HG03196 (cell line): Measurements from ENCODE around the gene ROBO2.

Source experiments
- ATAC-seq: cut with Tn5 transposase; IDR thresholded peaks from one replicate; pipeline ENCODE4 v1.9.1; 2021; ENCODE audit not compliant: unreplicated experiment

Gene ROBO2, protein sequence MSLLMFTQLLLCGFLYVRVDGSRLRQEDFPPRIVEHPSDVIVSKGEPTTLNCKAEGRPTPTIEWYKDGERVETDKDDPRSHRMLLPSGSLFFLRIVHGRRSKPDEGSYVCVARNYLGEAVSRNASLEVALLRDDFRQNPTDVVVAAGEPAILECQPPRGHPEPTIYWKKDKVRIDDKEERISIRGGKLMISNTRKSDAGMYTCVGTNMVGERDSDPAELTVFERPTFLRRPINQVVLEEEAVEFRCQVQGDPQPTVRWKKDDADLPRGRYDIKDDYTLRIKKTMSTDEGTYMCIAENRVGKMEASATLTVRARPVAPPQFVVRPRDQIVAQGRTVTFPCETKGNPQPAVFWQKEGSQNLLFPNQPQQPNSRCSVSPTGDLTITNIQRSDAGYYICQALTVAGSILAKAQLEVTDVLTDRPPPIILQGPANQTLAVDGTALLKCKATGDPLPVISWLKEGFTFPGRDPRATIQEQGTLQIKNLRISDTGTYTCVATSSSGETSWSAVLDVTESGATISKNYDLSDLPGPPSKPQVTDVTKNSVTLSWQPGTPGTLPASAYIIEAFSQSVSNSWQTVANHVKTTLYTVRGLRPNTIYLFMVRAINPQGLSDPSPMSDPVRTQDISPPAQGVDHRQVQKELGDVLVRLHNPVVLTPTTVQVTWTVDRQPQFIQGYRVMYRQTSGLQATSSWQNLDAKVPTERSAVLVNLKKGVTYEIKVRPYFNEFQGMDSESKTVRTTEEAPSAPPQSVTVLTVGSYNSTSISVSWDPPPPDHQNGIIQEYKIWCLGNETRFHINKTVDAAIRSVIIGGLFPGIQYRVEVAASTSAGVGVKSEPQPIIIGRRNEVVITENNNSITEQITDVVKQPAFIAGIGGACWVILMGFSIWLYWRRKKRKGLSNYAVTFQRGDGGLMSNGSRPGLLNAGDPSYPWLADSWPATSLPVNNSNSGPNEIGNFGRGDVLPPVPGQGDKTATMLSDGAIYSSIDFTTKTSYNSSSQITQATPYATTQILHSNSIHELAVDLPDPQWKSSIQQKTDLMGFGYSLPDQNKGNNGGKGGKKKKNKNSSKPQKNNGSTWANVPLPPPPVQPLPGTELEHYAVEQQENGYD (N-terminal part only)

DNA sequence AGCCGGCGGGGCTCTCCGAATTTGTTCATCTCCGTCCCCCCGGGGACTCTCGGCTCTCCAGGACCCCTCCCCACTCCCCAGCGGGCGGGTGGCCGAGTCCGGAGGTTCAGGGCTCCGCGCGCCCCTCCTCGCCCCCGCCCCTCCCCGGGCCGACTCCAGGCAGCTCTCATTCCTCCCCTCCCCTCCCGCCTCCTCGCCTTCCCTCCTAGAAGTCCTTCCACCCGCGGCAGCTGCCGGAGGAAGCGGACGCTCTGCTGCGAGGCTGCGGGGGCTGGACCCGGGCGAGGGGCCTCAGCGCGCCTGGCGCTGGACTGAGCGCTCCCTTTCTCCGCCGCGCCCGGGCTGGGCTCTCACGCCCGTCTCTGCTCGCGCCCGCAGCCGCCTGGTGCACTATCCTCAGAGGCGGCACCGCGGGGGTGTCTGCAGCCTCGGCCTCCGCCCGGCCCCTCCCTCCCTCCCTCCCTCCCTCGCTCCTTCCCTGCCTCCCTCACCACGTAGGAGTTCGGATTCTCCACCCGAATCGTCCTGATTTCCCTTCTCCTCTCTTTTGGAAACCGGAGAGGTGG lies at the start of gene ROBO2:
TSS of gene ROBO2 (plus strand) at position 494 of the 566 bp plus-strand sequence. CDS start 687 bp downstream, outside the sequence.
- no peak for ATAC-seq

DNA sequence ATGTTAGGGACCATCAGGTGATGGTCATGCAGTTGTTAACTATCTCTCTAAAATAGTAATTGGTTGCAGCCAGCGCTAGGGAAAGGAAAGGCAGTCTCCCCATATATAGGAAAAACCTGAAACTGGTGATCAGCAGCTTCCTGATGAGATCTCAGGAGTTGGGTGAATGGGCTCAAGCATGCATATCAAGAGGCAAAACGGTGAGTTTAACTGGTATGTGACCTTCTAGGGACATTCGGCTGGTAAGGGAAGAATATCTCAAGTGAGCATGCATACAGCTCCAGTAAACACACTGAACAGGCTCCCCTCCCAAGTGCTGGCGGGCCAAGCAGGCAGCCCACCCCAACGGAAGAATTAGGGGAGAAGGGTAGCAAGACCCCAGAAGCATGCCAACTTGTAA lies 49.3 kb upstream of the ROBO2 start:
- no peak for ATAC-seq

DNA sequence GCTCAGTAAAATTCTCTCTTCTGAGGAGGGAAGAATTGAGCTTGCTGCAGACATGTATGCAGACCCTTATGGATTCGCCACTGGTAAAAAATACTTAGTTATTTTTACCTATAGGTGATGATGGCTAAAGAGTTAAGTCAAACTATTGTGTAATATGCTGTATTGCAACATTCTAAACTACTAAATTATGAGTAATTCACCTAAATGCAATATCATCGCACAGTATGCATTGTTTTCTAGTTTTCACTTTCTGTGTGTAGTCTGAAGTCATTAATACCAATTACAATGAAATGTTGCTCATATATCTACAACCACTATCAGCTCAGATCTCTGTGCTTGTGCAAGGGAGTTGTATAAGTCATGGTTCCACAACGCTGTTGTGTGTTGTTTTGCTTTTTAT lies 48.7 kb upstream of the ROBO2 start:
- no peak for ATAC-seq

DNA sequence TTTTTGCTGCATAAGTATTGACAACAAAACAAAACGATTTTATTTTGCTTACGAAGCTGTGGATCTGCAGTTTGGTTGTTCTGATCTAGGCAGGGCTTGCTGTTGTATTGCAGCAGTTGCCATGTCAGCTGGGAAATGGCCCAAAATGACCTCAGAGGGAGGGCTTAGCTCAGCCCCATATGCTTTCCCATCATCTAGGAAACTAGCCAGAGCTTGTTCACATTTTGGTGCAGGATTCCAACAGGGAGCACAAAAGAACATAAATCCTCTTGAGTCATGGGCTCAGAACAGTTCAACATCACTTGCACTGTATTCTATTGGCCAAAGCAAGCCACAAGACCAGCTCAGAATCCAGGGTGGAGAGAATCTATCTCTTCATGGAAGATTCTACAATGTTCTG lies 42.2 kb upstream of the ROBO2 start:
- no peak for ATAC-seq

DNA sequence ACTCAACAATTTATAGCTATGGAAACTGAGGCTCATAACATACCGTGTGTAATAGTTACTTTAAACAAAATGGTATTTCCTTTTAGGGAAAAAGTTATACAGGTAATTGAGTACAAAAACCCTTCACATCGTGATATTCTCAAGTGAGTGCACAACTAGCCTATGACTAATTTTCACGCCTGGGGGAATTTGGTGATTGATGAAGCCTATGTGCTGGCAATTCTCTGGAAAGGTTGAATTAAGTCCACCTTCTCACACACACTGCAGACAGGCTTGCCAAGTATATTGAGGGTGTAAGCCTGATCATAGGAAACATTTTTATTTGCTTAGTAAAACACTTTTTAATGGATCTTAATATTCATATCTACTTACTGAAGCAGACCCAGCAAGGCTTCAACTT lies 41.3 kb upstream of the ROBO2 start:
- ATAC-seq = no peak

DNA sequence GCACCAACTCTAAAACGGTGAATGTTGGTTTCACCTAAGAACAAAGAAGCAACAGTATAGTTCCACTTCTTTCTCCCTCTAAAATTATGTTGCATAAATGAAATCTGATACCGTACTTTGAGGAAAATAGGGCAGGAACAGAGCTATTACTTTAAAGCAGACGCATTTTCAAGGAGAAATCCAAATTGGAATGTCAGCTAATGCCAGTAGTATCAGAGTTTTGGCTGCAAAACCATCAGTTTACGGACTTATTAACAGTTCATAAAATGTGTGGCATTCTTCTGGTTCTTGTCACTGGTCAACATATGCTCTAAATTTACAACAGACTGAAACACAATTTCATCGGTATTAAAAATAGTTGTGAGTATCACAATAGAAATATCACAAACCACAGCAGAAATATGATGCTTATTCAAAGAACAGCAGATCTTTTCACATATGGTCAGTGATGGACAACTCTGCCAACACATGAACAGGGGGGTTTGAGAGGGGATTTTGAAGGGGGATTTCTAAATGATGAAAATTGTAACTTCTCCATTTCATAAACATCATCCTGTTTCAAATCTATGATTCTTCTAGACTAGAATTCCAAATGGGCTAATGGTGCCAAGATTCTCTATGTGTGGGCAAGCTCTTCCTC lies 38.7 kb upstream of the ROBO2 start:
- ATAC-seq = no peak

DNA sequence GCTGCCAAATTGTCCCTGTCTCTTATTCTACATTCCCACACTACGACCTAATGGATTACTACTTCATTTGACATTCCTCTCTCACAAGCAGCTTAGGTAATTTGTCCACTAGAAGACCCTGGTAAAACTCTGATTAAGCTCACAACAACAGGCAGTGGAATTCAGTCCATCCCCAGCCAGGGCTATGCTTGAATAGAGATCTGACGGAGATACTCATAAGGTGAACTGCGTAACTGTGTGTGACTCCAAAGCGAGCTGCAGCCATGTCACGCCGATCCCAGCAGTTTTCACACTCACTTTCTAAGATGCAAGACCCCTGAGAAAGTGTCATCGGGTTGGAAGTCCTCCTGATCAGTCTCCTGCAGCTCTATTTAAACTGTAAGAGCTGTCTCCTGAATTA lies 25.7 kb upstream of the ROBO2 start:
- no peak for ATAC-seq

DNA sequence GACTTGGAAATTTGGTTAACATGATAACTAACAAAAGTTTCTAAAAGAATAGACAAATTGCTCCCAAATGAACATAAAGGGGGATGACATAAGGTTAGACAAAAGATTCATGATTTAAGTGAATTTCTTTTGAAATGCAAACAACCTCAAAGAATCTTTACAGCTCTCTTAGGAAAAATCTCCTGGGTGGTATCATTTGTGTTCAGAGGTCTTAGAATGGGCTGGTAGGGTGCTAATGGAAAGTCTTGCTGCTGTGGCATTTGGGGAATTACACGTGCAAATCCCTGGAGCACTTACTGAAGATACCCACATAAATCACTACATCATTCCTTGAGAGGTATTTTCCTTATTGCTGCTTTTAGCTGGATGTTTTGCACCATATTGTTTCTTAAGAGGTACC lies 14.4 kb upstream of the ROBO2 start:
- no peak for ATAC-seq

DNA sequence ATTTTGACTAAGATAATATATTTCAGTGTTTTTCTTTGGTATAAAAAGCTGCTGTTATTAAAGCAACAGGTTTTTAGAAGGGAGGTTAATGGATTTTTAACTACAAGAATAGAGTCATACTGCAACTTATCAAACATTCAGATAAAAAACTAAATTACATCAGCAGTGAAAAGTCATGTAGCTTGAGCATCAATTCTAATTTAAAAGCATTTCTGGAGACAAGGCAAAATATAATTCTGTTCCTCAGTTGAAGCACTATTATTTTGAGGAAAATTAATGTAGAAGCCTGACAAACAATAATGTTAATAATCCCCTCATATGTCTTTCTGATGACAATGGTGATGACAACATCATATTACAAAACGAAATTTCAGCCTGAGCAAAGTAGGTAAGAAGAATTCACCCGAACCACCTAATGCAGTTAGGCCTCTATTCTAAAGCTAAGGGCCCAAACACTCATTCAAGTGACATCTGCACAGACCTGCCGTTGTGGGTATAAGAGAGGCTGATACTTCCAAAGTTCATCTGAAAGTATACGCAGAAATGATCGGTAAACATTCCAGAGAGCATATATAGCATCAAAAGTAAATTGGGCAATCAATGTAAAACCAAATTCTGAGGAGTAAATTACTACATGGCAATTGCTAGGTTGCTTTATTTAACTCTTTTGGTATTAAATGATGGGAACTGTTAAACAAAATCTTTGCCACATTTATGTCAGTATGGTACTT lies 12.8 kb upstream of the ROBO2 start:
- no peak for ATAC-seq

DNA sequence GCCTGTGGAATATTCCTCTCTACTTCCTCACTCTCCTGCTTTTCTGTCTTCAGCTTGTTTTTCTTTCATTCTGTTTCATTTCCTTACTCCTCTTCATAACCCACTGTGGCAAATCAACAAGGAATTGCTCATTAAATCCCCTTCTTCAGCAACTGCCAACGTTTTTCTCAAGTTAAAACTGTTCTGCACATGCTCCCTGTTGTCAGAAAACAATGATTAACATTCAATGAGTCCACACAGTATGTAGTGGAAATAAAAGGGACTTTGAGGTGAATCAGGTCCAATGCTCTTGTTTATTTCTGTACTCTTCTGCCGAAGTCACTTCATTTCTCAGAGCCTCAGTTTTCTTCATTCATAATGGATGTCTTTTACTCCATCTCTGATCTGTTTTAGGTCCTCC lies 11.9 kb upstream of the ROBO2 start:
- ATAC-seq = no peak

DNA sequence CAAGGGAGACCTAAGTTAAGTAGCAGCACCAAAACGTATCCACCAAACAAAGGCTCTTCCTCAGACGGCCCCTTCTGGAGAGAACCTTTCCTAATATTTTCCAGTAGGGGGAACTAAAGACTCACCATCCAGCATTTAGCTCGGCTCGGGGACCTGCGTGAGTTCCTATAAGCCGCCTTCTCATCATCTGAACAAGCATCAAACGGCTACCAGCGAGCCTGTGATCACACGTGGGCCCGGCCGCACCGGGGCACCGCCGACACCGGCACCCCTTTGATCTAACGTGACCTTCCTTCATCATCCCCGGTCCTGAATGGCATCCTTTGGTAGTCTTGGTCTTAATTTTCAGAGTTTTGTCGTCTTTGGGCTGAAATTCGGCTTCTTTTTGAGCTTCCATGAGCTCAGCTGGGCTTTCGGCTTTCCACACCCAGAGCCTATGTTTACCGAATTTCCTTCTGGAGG lies 1.4 kb upstream of the ROBO2 start:
- no peak for ATAC-seq

DNA sequence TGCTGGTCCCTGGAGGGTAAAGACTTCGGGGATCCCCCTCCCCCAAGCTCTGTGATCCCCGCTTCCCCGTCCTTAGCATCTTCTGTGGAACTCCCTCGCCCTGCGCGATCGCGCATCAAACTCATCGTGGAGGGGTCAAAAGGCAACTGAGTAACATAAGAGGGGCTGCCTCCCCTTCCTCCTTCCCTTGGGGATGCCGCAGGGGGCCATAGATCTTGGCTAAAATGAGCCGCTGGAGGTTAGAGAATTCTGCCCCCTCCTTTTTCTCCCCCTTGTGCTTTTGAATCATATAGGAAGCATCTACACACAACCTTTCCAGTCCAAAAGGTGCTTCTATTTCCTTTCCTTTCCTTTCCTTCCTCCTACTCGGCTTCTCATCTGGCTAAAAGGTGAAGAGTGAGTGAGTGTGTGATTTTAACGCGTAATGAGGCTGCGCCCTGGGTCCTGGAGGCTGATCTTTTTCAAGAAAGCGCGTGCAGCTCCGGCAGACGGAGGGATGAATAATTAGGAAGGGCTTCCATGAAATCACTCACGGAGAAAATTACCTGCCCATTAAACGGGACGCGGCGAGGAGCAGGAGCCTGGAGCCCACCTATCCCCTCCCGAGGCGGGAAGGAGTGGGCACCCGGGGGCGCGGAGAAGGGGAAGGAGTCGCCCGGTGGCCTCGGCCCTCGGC lies 831 bp upstream of the ROBO2 start:
- no peak for ATAC-seq

DNA sequence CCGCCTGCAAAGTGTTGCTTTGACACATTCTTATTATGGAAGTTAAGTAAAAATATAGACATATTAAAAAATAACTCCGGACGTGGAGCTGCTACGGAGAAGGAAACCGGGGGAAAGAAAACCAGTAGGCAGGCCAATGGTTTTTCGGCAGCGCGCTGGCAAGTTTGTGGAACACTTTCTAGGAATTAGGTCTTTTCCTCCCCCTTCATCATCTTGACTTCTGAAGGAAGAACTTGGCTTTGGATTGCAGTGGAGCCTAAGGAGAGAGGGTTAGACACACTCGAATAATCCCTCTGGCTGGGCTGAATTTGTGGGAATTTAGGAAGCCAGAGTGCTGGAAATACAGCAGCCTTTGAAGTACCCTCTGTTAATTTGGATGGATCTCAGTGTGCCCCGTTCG lies 317 bp downstream of the ROBO2 start:
- no peak for ATAC-seq

DNA sequence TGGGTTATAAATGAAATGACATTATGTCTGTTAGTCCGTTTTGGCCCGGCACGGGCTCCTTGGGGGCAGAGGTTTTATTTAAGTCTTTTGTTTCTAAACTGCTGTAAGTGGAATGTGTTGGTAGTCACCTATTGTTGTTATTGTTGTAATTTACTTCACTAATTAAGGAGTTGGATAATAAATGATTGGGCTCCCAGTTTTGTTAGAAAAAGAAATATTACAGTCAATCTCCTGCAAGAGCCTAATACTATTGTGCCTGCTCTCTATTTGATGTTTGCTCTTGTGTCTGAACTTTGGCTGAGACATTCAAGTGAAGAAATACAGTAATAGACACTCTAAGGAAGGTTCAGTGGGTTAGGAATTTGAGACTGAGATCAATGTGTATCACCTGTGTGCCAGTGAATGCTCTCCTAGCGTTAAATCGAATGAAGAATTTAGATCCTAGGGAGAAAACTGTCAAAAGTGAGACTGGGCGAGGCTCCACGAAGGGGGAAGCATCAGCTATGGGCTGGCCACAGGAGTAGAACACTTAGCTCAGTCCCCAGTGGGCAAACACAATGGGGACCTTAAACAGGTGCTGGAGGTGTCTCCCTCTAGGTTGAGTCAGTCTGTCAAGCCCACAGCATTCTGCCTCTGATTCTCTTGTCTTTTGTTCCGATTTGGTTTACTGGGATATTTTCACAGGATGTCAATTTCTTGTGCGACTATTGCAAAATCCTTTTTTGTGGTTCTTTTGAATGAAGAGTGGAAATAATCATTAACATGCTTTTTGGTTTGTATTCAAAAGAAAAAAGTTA lies 1.2 kb downstream of the ROBO2 start:
- no peak for ATAC-seq

DNA sequence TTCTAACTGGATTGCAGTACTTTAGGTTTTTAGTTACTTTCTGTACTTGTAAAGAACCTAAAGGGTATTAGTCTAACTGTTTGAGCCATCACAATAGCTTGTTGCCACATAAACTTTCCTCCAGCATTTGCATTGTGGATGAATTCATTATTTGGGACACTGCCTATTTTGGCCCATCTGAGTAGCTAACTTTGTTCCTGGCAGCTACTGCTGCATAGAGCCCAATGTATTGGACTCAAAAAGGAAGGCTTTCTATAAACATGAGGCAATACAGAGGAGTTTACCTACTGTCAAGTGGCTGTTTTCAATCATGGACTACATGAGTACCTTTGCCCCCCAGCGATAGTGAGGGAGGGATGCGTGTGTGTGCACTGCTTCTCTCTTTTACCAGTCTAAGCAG lies 1.9 kb downstream of the ROBO2 start:
- no peak for ATAC-seq

DNA sequence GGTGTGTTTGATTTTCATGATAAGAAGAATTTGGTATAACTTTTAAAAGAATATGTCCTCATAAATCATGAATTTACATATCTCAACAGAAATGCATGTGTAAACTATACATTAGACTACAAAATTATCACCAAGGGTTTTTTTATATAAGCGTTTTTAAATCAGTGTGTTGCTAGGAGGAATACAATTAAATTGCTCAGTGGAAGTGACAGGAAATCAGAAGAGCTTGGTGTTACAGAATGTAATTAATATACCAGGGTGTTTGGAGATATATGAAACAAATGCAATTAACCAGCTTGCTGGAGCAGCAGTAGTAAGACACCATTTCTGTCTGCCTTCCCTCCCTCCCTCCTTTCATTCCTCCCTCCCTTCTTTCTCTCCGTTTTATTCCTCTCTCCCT lies 2.4 kb downstream of the ROBO2 start:
- ATAC-seq = no peak

DNA sequence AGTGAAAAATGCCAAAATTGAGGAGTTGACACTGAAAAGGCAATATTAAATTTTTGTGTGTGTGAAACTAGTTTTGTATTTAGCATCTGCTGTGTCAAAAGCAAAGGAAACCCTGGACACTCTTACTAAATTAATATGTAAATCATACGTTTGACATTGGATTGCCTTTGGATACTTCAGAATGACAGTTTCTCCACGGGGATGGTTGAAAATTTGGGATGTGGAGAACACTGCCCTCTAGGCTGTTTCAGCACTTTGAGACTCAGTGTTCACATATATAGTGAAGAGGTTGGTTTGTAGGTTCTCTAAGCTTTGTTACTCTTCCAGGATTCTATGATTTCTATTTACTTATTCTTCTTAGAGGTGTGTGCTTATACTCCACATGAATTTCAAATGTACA lies 3.0 kb downstream of the ROBO2 start:
- no peak for ATAC-seq

DNA sequence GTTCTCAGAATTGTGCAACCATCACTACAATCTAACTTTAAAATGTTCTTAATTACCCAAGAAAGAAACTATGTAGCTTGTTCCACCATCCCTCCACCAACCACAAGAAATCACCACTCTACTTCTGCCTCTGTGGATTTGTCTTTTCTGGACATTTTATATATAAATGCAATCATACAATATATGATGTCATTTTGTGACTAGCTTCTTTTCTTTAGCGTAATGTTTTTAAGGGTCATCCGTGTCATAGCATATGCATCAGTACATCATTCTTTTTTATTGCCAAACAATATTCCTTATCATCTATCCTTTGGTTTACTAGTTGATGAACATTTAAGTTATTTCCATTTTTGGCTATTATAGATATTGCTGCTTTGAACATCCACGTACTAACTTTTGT lies 5.8 kb downstream of the ROBO2 start:
- no peak for ATAC-seq

DNA sequence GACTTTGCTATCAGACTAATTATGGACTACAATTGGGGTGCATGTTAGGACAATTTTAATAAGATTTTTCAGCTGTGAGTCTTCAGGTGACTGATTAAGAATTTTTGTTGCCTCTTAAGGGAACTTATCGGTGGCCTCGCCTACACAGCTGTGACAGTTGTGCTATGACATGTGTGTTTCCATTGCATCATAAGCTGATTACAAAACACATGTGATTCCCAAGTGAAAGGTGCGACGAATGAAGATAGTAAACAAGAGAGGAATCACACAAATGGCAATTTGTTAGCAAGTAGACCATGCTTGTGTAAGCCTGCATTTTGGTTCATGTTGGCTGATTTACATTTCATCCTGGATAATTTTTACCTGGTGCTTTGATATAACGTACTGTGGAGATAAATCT lies 8.3 kb downstream of the ROBO2 start:
- no peak for ATAC-seq
